Glutamatergic neuron (in vitro differentiated cells): ENCODE measurements around the gene PCDHB7. TPM values are rescaled to one million over a fixed set of nuclear protein-coding genes. Genes with fewer than 3 reads are reported as not detected.
"Not testable (repeated sequence)": the region's sequence is repeated elsewhere in the genome, so short reads cannot be mapped to it uniquely, and the experiment has no call there.

Experiments
- DNase-seq: peaks from one replicate; pipeline ENCODE4 v3.0.0; 2022
- H3K27ac Mint-ChIP-seq: one replicate; pipeline ENCODE4 v1.8.0; 2020; ENCODE audit warnings: mild to moderate bottlenecking, mixed read lengths, inconsistent platforms; ENCODE audit not compliant: unreplicated experiment
- H3K27me3 Mint-ChIP-seq: one replicate; pipeline ENCODE4 v1.8.0; 2020; ENCODE audit warnings: mild to moderate bottlenecking, moderate library complexity, mixed read lengths, inconsistent platforms; ENCODE audit not compliant: unreplicated experiment
- H3K36me3 Mint-ChIP-seq: one replicate; pipeline ENCODE4 v1.8.0; 2020; ENCODE audit warnings: mild to moderate bottlenecking, mixed read lengths, inconsistent platforms; ENCODE audit not compliant: unreplicated experiment
- H3K4me1 Mint-ChIP-seq: one replicate; pipeline ENCODE4 v1.8.0; 2020; ENCODE audit warnings: mild to moderate bottlenecking, low read depth, mixed read lengths, inconsistent platforms; ENCODE audit not compliant: unreplicated experiment
- H3K4me3 Mint-ChIP-seq: one replicate; pipeline ENCODE4 v1.8.0; 2020; ENCODE audit warnings: mild to moderate bottlenecking, mixed read lengths, inconsistent platforms; ENCODE audit not compliant: unreplicated experiment
- H3K9me3 Mint-ChIP-seq: one replicate; pipeline ENCODE4 v1.8.0; 2020; ENCODE audit warnings: mild to moderate bottlenecking, moderate library complexity, mixed read lengths, inconsistent platforms; ENCODE audit not compliant: unreplicated experiment
- total RNA-seq: library from RNA; stranded (reverse); fragmentation: NEBNext Ultra II Directional; extraction: Animal tissue kit (Norgen Biotek cat#: 25700); gene quantifications from one replicate; pipeline ENCODE4 v1.2.1, GENCODE V29; 2021; ENCODE audit not compliant: unreplicated experiment
- TF ChIP-seq, protein P1 (sequence below): fragments of 200-600 bp; sonication (generic); IDR thresholded peaks from one replicate; pipeline ENCODE4 v1.5.0; 2021; ENCODE audit not compliant: partially characterized antibody, unreplicated experiment

The PCDHB7 gene
- total RNA-seq, 1 donor from 2014 or later: 3.4 TPM

DNA sequence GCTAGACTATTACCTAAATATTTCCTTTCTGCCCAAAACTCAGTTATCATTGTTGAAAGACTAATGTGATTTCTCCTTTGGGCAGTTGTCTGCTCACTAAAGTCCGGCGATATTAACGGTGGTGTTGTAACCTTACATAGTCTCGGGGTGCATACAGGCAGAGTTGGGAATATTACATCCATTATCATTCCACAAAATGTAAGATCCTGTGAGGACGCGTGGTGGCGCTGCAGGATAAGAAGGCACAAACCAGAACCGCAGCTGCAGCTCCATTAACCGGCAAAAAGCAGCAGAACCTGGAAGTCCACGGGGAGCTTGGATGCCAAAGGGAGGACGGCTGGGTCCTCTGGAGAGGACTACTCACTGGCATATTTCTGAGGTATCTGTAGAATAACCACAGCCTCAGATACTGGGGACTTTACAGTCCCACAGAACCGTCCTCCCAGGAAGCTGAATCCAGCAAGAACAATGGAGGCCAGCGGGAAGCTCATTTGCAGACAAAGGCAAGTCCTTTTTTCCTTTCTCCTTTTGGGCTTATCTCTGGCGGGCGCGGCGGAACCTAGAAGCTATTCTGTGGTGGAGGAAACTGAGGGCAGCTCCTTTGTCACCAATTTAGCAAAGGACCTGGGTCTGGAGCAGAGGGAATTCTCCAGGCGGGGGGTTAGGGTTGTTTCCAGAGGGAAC lies 41.4 kb downstream of the PCDHB7 start, which contains the start of gene PCDHB13:
PCDHB13 (plus strand) TSS at position 264 of the 684 bp plus-strand sequence; CDS start at position 469, 205 bp downstream.
- Mint-ChIP-seq H3K9me3 (peaks cover 35% of the 10 kb centered on the region), H3K27me3 (peaks cover 13% of the 10 kb centered on the region), H3K36me3 (peaks cover 52% of the 10 kb centered on the region), H3K4me3 (peak within 1 kb of the TSS; percentile 75)
- H3K4me1 Mint-ChIP-seq, H3K27ac Mint-ChIP-seq: not testable (repeated sequence)
- TF ChIP-seq, protein P1, sequence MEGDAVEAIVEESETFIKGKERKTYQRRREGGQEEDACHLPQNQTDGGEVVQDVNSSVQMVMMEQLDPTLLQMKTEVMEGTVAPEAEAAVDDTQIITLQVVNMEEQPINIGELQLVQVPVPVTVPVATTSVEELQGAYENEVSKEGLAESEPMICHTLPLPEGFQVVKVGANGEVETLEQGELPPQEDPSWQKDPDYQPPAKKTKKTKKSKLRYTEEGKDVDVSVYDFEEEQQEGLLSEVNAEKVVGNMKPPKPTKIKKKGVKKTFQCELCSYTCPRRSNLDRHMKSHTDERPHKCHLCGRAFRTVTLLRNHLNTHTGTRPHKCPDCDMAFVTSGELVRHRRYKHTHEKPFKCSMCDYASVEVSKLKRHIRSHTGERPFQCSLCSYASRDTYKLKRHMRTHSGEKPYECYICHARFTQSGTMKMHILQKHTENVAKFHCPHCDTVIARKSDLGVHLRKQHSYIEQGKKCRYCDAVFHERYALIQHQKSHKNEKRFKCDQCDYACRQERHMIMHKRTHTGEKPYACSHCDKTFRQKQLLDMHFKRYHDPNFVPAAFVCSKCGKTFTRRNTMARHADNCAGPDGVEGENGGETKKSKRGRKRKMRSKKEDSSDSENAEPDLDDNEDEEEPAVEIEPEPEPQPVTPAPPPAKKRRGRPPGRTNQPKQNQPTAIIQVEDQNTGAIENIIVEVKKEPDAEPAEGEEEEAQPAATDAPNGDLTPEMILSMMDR: peak; percentile 28
- peak; percentile 63 for DNase-seq

DNA sequence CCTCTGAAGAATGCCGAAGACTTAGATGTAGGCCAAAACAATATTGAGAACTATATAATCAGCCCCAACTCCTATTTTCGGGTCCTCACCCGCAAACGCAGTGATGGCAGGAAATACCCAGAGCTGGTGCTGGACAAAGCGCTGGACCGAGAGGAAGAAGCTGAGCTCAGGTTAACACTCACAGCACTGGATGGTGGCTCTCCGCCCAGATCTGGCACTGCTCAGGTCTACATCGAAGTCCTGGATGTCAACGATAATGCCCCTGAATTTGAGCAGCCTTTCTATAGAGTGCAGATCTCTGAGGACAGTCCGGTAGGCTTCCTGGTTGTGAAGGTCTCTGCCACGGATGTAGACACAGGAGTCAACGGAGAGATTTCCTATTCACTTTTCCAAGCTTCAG lies 42.1 kb downstream of the PCDHB7 start:
- H3K4me3 Mint-ChIP-seq, DNase-seq, H3K27ac Mint-ChIP-seq, H3K4me1 Mint-ChIP-seq: not testable (repeated sequence)
- peaks cover 45% of the 10 kb centered on the region for H3K36me3 Mint-ChIP-seq
- H3K27me3 Mint-ChIP-seq: peaks cover 11% of the 10 kb centered on the region
- H3K9me3 Mint-ChIP-seq: peaks cover 29% of the 10 kb centered on the region

DNA sequence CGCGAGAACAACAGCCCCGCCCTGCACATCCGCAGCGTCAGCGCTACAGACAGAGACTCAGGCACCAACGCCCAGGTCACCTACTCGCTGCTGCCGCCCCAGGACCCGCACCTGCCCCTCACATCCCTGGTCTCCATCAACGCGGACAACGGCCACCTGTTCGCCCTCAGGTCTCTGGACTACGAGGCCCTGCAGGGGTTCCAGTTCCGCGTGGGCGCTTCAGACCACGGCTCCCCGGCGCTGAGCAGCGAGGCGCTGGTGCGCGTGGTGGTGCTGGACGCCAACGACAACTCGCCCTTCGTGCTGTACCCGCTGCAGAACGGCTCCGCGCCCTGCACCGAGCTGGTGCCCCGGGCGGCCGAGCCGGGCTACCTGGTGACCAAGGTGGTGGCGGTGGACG lies 43.1 kb downstream of the PCDHB7 start:
- H3K4me3 Mint-ChIP-seq, DNase-seq, H3K27me3 Mint-ChIP-seq, H3K27ac Mint-ChIP-seq, H3K4me1 Mint-ChIP-seq: not testable (repeated sequence)
- peaks cover 39% of the 10 kb centered on the region for H3K36me3 Mint-ChIP-seq
- H3K9me3 Mint-ChIP-seq: peaks cover 24% of the 10 kb centered on the region

DNA sequence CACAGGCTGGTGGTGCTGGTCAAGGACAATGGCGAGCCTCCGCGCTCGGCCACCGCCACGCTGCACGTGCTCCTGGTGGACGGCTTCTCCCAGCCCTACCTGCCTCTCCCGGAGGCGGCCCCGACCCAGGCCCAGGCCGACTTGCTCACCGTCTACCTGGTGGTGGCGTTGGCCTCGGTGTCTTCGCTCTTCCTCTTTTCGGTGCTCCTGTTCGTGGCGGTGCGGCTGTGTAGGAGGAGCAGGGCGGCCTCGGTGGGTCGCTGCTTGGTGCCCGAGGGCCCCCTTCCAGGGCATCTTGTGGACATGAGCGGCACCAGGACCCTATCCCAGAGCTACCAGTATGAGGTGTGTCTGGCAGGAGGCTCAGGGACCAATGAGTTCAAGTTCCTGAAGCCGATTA lies 43.6 kb downstream of the PCDHB7 start:
- H3K27me3 Mint-ChIP-seq, H3K4me1 Mint-ChIP-seq, H3K4me3 Mint-ChIP-seq, DNase-seq, H3K27ac Mint-ChIP-seq: not testable (repeated sequence)
- H3K36me3 Mint-ChIP-seq: peaks cover 36% of the 10 kb centered on the region
- peaks cover 22% of the 10 kb centered on the region for H3K9me3 Mint-ChIP-seq

DNA sequence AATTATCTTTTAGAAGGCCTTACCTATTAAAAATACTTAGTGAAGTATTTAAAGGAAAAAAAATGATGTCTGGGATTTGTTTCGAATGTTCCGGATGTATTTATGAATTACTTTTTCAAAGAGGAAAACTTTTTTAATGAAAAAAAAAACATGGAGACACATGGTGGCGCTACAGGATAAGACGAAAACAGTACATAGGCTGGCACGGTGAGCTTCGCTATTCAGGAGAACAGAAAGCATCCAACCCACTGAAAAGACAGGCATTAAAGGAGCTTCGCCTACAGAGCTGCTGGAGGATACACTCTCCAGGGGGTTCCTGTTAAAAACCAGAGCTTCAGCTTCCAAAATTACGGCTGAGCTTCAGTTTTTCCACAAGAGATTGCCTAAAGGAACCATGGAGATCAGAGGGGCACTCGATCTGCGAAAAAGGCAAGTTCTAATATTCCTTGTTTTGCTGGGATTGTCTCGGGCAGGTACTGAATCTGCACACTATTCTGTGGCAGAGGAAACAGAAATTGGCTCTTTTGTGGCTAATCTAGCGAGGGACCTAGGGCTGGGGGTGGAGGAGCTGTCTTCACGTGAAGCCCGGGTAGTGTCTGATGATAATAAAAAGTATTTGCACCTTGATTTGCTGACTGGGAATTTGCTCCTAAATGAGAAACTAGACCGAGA lies 50.8 kb downstream of the PCDHB7 start, which contains the start of gene PCDHB14:
PCDHB14 (plus strand) TSS at position 232 of the 672 bp plus-strand sequence; CDS start at position 395, 163 bp downstream.
- peaks cover 35% of the 10 kb centered on the region for H3K36me3 Mint-ChIP-seq
- peak within 1 kb of the TSS; percentile 76 for H3K4me3 Mint-ChIP-seq
- no peaks in the 10 kb centered on the region for H3K27me3 Mint-ChIP-seq
- peaks cover 2% of the 10 kb centered on the region for H3K4me1 Mint-ChIP-seq
- DNase-seq: no peak
- H3K9me3 Mint-ChIP-seq: peaks cover 13% of the 10 kb centered on the region
- TF ChIP-seq, protein P1: peak; percentile 17
- H3K27ac Mint-ChIP-seq: peak within 1 kb of the TSS; percentile 77

DNA sequence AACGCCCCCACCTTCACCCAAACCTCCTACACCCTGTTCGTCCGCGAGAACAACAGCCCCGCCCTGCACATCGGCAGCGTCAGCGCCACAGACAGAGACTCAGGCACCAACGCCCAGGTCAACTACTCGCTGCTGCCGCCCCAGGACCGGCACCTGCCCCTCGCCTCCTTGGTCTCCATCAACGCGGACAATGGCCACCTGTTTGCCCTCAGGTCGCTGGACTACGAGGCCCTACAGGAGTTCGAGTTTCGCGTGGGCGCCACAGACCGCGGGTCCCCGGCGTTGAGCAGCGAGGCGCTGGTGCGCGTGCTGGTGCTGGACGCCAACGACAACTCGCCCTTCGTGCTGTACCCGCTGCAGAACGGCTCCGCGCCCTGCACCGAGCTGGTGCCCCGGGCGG lies 52.4 kb downstream of the PCDHB7 start:
- DNase-seq, H3K4me1 Mint-ChIP-seq, H3K4me3 Mint-ChIP-seq, H3K27me3 Mint-ChIP-seq, H3K27ac Mint-ChIP-seq: not testable (repeated sequence)
- Mint-ChIP-seq H3K9me3 (peaks cover 13% of the 10 kb centered on the region), H3K36me3 (peaks cover 32% of the 10 kb centered on the region)

DNA sequence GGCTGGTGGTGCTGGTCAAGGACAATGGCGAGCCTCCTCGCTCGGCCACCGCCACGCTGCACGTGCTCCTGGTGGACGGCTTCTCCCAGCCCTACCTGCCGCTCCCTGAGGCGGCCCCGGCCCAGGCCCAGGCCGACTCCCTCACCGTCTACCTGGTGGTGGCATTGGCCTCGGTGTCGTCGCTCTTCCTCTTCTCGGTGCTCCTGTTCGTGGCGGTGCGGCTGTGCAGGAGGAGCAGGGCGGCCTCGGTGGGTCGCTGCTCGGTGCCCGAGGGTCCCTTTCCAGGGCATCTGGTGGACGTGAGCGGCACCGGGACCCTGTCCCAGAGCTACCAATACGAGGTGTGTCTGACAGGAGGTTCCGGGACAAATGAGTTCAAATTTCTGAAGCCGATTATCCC lies 53.0 kb downstream of the PCDHB7 start:
- H3K36me3 Mint-ChIP-seq: peaks cover 32% of the 10 kb centered on the region
- H3K4me1 Mint-ChIP-seq, DNase-seq, H3K27me3 Mint-ChIP-seq, H3K27ac Mint-ChIP-seq, H3K4me3 Mint-ChIP-seq: not testable (repeated sequence)
- peaks cover 13% of the 10 kb centered on the region for H3K9me3 Mint-ChIP-seq

Other genes starting within 250 kb of the PCDHB7 start
- gene PCDHAC1, start 246.3 kb upstream of the PCDHB7 start, total RNA-seq: 25.2 TPM
- 6.0 TPM for gene PCDHAC2, start 206.2 kb upstream of the PCDHB7 start, total RNA-seq
- gene PCDHB1, start 121.3 kb upstream of the PCDHB7 start, total RNA-seq: not detected
- 103 TPM for gene PCDHB2, start 78.0 kb upstream of the PCDHB7 start, total RNA-seq
- gene PCDHB3, start 72.2 kb upstream of the PCDHB7 start, total RNA-seq: 36.9 TPM
- 7.8 TPM for gene PCDHB4, start 50.8 kb upstream of the PCDHB7 start, total RNA-seq
- 72.2 TPM for gene PCDHB5, start 37.4 kb upstream of the PCDHB7 start, total RNA-seq
- gene PCDHB6, start 22.6 kb upstream of the PCDHB7 start, total RNA-seq: 7.2 TPM
- 19.8 TPM for gene PCDHB8, start 5.1 kb downstream of the PCDHB7 start, total RNA-seq
- gene PCDHB16, start 9.7 kb downstream of the PCDHB7 start, total RNA-seq: 20.1 TPM
- gene PCDHB9, start 14.5 kb downstream of the PCDHB7 start, total RNA-seq: 12.2 TPM
- 17.7 TPM for gene PCDHB10, start 19.7 kb downstream of the PCDHB7 start, total RNA-seq
- 10.6 TPM for gene PCDHB11, start 27.0 kb downstream of the PCDHB7 start, total RNA-seq
- 14.4 TPM for gene PCDHB12, start 36.1 kb downstream of the PCDHB7 start, total RNA-seq
- gene PCDHB13, start 41.3 kb downstream of the PCDHB7 start, total RNA-seq: 12.7 TPM
- gene PCDHB14, start 50.7 kb downstream of the PCDHB7 start, total RNA-seq: 16.5 TPM
- 29.5 TPM for gene PCDHB15, start 72.8 kb downstream of the PCDHB7 start, total RNA-seq
- 1.9 TPM for gene SLC25A2, start 131.4 kb downstream of the PCDHB7 start, total RNA-seq
- gene TAF7, start 148.1 kb downstream of the PCDHB7 start, total RNA-seq: 89.4 TPM
- 4.6 TPM for gene PCDHGA1, start 157.9 kb downstream of the PCDHB7 start, total RNA-seq
- 3.0 TPM for gene PCDHGA2, start 166.1 kb downstream of the PCDHB7 start, total RNA-seq
- gene PCDHGA3, start 171.2 kb downstream of the PCDHB7 start, total RNA-seq: 10.4 TPM
- 9.6 TPM for gene PCDHGB1, start 177.5 kb downstream of the PCDHB7 start, total RNA-seq
- 8.2 TPM for gene PCDHGA4, start 182.4 kb downstream of the PCDHB7 start, total RNA-seq
- 8.9 TPM for gene PCDHGB2, start 187.3 kb downstream of the PCDHB7 start, total RNA-seq
- 4.6 TPM for gene PCDHGA5, start 191.5 kb downstream of the PCDHB7 start, total RNA-seq
- 6.2 TPM for gene PCDHGB3, start 197.6 kb downstream of the PCDHB7 start, total RNA-seq
- 6.3 TPM for gene PCDHGA6, start 201.2 kb downstream of the PCDHB7 start, total RNA-seq
- gene PCDHGA7, start 210.1 kb downstream of the PCDHB7 start, total RNA-seq: 4.2 TPM
- 40.8 TPM for gene PCDHGB4, start 215.1 kb downstream of the PCDHB7 start, total RNA-seq
- gene PCDHGA8, start 220.0 kb downstream of the PCDHB7 start, total RNA-seq: 7.2 TPM
- 9.3 TPM for gene PCDHGB5, start 225.3 kb downstream of the PCDHB7 start, total RNA-seq
- gene PCDHGA9, start 230.1 kb downstream of the PCDHB7 start, total RNA-seq: 5.5 TPM
- gene PCDHGB6, start 235.4 kb downstream of the PCDHB7 start, total RNA-seq: 59.8 TPM
- 16.6 TPM for gene PCDHGA10, start 240.3 kb downstream of the PCDHB7 start, total RNA-seq
- 38.6 TPM for gene PCDHGB7, start 245.0 kb downstream of the PCDHB7 start, total RNA-seq
- 12.5 TPM for gene PCDHGA11, start 248.4 kb downstream of the PCDHB7 start, total RNA-seq